OCI-LY3 (cell line): Measurements from ENCODE around the gene PXDC1.

Experiments
- EZH2phosphoT487 ChIP-seq: fragments of 200-600 bp; shearing (Covaris generic); IDR thresholded peaks from 2 replicates; pipeline ENCODE4 v1.6.1; 2018; ENCODE audit warnings: antibody characterized with exemption, mixed run types, low read depth
- TF ChIP-seq, protein P1 (sequence below): fragments of 200-600, 300-600 bp; sonication (generic); IDR thresholded peaks from 2 replicates; pipeline ENCODE4 v1.5.1; 2014; ENCODE audit warnings: antibody characterized with exemption, low read length, low read depth

DNA sequence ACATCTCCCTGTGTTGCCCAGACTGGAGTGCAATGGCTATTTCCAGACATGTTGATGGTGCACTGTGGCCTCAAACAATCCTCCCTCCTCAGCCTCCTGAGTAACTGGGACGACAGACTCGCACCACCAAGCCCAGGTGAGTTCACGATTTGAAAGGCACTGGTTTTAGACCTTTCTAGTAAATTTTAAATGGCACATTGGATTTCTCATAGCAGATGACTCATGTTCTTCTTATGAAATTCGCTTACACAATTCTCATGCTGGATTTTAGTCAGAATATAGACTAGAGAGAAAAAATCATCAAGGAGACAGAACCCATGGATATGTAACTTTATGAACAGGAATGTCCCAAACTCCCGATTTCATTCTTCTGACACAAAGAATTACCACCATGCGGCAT, 18.1 kb upstream of the PXDC1 start:
- TF ChIP-seq, protein P1, sequence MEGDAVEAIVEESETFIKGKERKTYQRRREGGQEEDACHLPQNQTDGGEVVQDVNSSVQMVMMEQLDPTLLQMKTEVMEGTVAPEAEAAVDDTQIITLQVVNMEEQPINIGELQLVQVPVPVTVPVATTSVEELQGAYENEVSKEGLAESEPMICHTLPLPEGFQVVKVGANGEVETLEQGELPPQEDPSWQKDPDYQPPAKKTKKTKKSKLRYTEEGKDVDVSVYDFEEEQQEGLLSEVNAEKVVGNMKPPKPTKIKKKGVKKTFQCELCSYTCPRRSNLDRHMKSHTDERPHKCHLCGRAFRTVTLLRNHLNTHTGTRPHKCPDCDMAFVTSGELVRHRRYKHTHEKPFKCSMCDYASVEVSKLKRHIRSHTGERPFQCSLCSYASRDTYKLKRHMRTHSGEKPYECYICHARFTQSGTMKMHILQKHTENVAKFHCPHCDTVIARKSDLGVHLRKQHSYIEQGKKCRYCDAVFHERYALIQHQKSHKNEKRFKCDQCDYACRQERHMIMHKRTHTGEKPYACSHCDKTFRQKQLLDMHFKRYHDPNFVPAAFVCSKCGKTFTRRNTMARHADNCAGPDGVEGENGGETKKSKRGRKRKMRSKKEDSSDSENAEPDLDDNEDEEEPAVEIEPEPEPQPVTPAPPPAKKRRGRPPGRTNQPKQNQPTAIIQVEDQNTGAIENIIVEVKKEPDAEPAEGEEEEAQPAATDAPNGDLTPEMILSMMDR, result no peak
- no peak for TF ChIP-seq EZH2phosphoT487
